Naive thymus-derived CD4-positive, alpha-beta T cell (primary cell): ENCODE measurements around the gene PCYT1A. TPM values are rescaled to one million over a fixed set of nuclear protein-coding genes. Genes with fewer than 3 reads are reported as not detected.

Experiments
- ATAC-seq: fragments of 150-1000 bp; cut with Tn5 transposase; 2 replicates; pipeline ENCODE4 v1.10.0; 2021; ENCODE audit warnings: mild to moderate bottlenecking, moderate library complexity
- CTCF ChIA-PET: fragments of 350-600 bp; sonication (Branson Sonifier 250); formaldehyde crosslinking; loops from one replicate; lab custom pipeline; 2021; ENCODE audit warnings: antibody characterized with exemption; lab: Charles Lee
- POLR2A ChIA-PET: fragments of 350-600 bp; sonication (Branson Sonifier 250); formaldehyde crosslinking; loops from one replicate; lab custom pipeline; 2021; ENCODE audit warnings: antibody characterized with exemption, inconsistent platforms; lab: Charles Lee
- DNase-seq, 9 donors: peaks; one replicate each; pipeline versions ENCODE4 v3.0.0 to v3.0.0-alpha.2; 2020 to 2022; ENCODE audit warnings: mixed read lengths in 1 of 9
- H3K27ac ChIP-seq: one replicate; pipeline ENCODE4 v1.7.0; 2013; ENCODE audit warnings: mild to moderate bottlenecking, low read depth, low read length, moderate library complexity
- H3K27me3 ChIP-seq, 2 donors: one replicate each; pipeline ENCODE4 v1.7.0; 2013; ENCODE audit warnings: low read length in 2 of 2, mild to moderate bottlenecking in 2 of 2, moderate library complexity in 2 of 2; ENCODE audit not compliant: control insufficient read depth in 2 of 2, insufficient read depth in 2 of 2
- H3K36me3 ChIP-seq, 3 experiments: 1 replicate in 2 of 3; 2 replicates in 1 of 3; pipeline ENCODE4 v1.7.0; 2013; ENCODE audit warnings: low read length in 3 of 3, mild to moderate bottlenecking in 3 of 3, moderate library complexity in 1 of 3; ENCODE audit not compliant: insufficient read depth in 3 of 3, control insufficient read depth in 2 of 3
- H3K4me1 ChIP-seq, 2 donors: one replicate each; pipeline ENCODE4 v1.7.0; 2013; ENCODE audit warnings: low read length in 2 of 2, mild to moderate bottlenecking in 2 of 2, moderate library complexity in 1 of 2; ENCODE audit not compliant: control insufficient read depth in 2 of 2, insufficient read depth in 2 of 2
- H3K4me3 ChIP-seq: 2 replicates; pipeline ENCODE4 v1.7.0; 2013; ENCODE audit warnings: mild to moderate bottlenecking, low read length
- H3K9me3 ChIP-seq, 3 experiments: 1 replicate in 2 of 3; 2 replicates in 1 of 3; pipeline ENCODE4 v1.7.0; 2013; ENCODE audit warnings: low read length in 3 of 3; ENCODE audit not compliant: control insufficient read depth in 2 of 3
- H3K27ac Mint-ChIP-seq, 9 donors: one replicate each; pipeline ENCODE4 v1.8.0; 2020 to 2022; ENCODE audit warnings: mixed read lengths in 9 of 9, mild to moderate bottlenecking in 8 of 9, moderate library complexity in 5 of 9, inconsistent platforms in 2 of 9
- H3K27me3 Mint-ChIP-seq, 5 donors: one replicate each; pipeline ENCODE4 v1.8.0; 2021 to 2022; ENCODE audit warnings: mixed read lengths in 5 of 5, mild to moderate bottlenecking in 1 of 5
- H3K36me3 Mint-ChIP-seq, 5 donors: one replicate each; pipeline ENCODE4 v1.8.0; 2020 to 2022; ENCODE audit warnings: mixed read lengths in 5 of 5, mild to moderate bottlenecking in 3 of 5, inconsistent platforms in 1 of 5
- H3K4me1 Mint-ChIP-seq, 7 donors: one replicate each; pipeline ENCODE4 v1.8.0; 2020 to 2022; ENCODE audit warnings: mixed read lengths in 7 of 7, mild to moderate bottlenecking in 3 of 7, inconsistent platforms in 1 of 7
- H3K4me3 Mint-ChIP-seq, 10 donors: one replicate each; pipeline ENCODE4 v1.8.0; 2020 to 2022; ENCODE audit warnings: mild to moderate bottlenecking in 10 of 10, mixed read lengths in 10 of 10, moderate library complexity in 6 of 10, inconsistent platforms in 2 of 10
- H3K9me3 Mint-ChIP-seq, 11 donors: one replicate each; pipeline ENCODE4 v1.8.0; 2020 to 2022; ENCODE audit warnings: mixed read lengths in 11 of 11, mild to moderate bottlenecking in 4 of 11, inconsistent platforms in 1 of 11, moderate library complexity in 1 of 11
- intact Hi-C, 2 donors: fragments of 100-400 bp; cut with micrococcal nuclease; formaldehyde crosslinking; loops; one replicate each; pipeline ENCODE4 v1.15.1; 2023
- polyA plus RNA-seq, 2 donors: library from polyadenylated mRNA; unstranded; fragments of 300-500 nt; fragmentation: Illumina TruSeq; gene quantifications; one replicate each; pipeline ENCODE4 v1.2.3, GENCODE V29; 2021
- total RNA-seq, 6 experiments: library from RNA in 5 of 6; stranded (reverse) in 5 of 6; gene quantifications; 1 replicate in 5 of 6; 2 replicates in 1 of 6; pipeline ENCODE4 v1.2.3 and lab custom pipeline; 2021 to 2026

The PCYT1A gene
- total and polyA plus RNA-seq, 7 experiments from 2014 or later = 11.5 to 87.6 (median 59.4) TPM

GRCh38 chr3:196326936-196327335 is 39.4 kb upstream of the PCYT1A start:
- ATAC-seq (no peak), DNase-seq (no peak)
- Histone ChIP-seq H3K27me3 (no peaks in the 10 kb centered on the region), H3K27ac (no peak overlapping the region), H3K36me3 (no peaks in the 10 kb centered on the region), H3K9me3 (no peaks in the 10 kb centered on the region), H3K4me3 (no peak overlapping the region), H3K4me1 (no peaks in the 10 kb centered on the region)
- Mint-ChIP-seq H3K27me3 (peaks cover 0 to 18% (median under 1%) of the 10 kb centered on the region in 5 donors), H3K4me3 (no peak overlapping the region), H3K36me3 (peaks cover 0 to 3% (median 0%) of the 10 kb centered on the region in 5 donors), H3K9me3 (no peaks in the 10 kb centered on the region), H3K27ac (no peak overlapping the region), H3K4me1 (peaks cover 0 to 2% (median 0%) of the 10 kb centered on the region in 7 donors)
- CTCF ChIA-PET = no interaction called here
- POLR2A ChIA-PET = no interaction called here
- intact Hi-C loops = no loop called here

DNA sequence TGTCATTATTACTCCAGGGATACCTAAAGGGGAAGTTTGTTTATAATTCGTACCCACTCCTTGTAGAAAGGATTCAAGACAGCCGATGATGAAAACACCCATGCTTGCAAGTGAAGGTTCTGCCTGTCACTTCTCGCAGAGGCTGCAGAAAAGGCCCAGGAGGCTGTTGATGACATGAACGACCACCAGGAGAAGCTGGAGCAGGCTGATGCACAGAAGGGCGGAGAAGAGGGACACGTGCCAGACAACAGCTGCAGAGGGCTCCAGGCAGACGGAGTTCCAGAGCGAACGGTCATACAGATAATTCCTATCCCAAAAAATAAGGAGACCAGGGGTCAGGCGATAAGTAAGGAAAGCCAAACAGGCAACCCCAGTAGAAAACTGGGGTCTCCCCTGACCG is 36.2 kb upstream of the PCYT1A start:
- no peak for ATAC-seq
- ChIA-PET CTCF (no interaction called here), POLR2A (no interaction called here)
- Histone ChIP-seq H3K27ac (no peak overlapping the region), H3K27me3 (no peaks in the 10 kb centered on the region), H3K4me3 (no peak overlapping the region), H3K36me3 (no peaks in the 10 kb centered on the region), H3K9me3 (no peaks in the 10 kb centered on the region), H3K4me1 (no peaks in the 10 kb centered on the region)
- Mint-ChIP-seq H3K4me3 (no peak overlapping the region), H3K4me1 (peaks cover 0 to 7% (median 4%) of the 10 kb centered on the region in 7 donors), H3K27ac (peak overlapping the region in 1 of 9 donors; percentile 60), H3K9me3 (no peaks in the 10 kb centered on the region), H3K36me3 (peaks cover 0 to 3% (median 0%) of the 10 kb centered on the region in 5 donors), H3K27me3 (peaks cover 0 to 5% (median 0%) of the 10 kb centered on the region in 5 donors)
- DNase-seq = no peak
- intact Hi-C loops = no loop called here

GRCh38 chr3:196323016-196323415 is 35.5 kb upstream of the PCYT1A start:
- Histone ChIP-seq H3K36me3 (no peaks in the 10 kb centered on the region), H3K4me3 (no peak overlapping the region), H3K27ac (no peak overlapping the region), H3K4me1 (no peaks in the 10 kb centered on the region), H3K9me3 (no peaks in the 10 kb centered on the region), H3K27me3 (no peaks in the 10 kb centered on the region)
- ATAC-seq (no peak), DNase-seq (no peak)
- peaks cover 0 to under 1% (median 0%) of the 10 kb centered on the region in 11 donors for H3K9me3 Mint-ChIP-seq
- POLR2A ChIA-PET = no interaction called here
- H3K4me3 Mint-ChIP-seq = no peak overlapping the region
- intact Hi-C loops = no loop called here
- H3K4me1 Mint-ChIP-seq = peaks cover 0 to 7% (median 4%) of the 10 kb centered on the region in 7 donors
- peaks cover 0 to 5% (median 0%) of the 10 kb centered on the region in 5 donors for H3K27me3 Mint-ChIP-seq
- peaks cover 0 to 3% (median 0%) of the 10 kb centered on the region in 5 donors for H3K36me3 Mint-ChIP-seq
- CTCF ChIA-PET = interaction anchor here (0.6 kb wide), 1 partner anchor 109 kb away, joined by 3 read pairs; the partner anchor contains the start of gene UBXN7
- no peak overlapping the region for H3K27ac Mint-ChIP-seq

DNA sequence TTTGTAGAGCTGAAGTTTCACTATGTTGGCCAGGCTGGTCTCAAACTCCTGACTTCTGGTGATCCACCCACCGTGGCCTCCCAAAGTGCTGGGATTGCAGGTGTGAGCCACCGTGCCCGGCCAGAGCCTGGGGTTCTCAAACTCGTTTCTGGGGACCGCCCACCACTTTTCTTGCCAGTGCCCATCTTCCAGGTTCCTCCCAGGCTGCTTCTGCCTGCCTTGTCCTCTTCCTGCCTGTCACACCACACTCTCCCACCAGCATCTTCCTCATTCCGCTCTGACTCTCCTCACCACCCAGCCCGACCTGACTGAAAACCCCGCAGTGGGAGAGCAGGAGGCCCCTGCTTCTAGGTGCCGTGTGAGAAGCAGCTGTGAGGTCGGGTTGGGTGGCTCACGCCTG is 33.6 kb upstream of the PCYT1A start:
- ATAC-seq (no peak), DNase-seq (no peak)
- peak overlapping the region in 3 of 9 donors; percentile 25 to 75 (median 34) for H3K27ac Mint-ChIP-seq
- peaks cover 0 to 8% (median 0%) of the 10 kb centered on the region in 11 donors for H3K9me3 Mint-ChIP-seq
- ChIA-PET POLR2A (no interaction called here), CTCF (no interaction called here)
- Histone ChIP-seq H3K4me3 (no peak overlapping the region), H3K36me3 (no peaks in the 10 kb centered on the region), H3K9me3 (no peaks in the 10 kb centered on the region), H3K27ac (no peak overlapping the region), H3K4me1 (no peaks in the 10 kb centered on the region), H3K27me3 (no peaks in the 10 kb centered on the region)
- H3K36me3 Mint-ChIP-seq = peaks cover 0 to 6% (median 3%) of the 10 kb centered on the region in 5 donors
- H3K4me1 Mint-ChIP-seq = peaks cover 0 to 19% (median 10%) of the 10 kb centered on the region in 7 donors
- intact Hi-C loops = no loop called here
- no peaks in the 10 kb centered on the region for H3K27me3 Mint-ChIP-seq
- H3K4me3 Mint-ChIP-seq = no peak overlapping the region

DNA sequence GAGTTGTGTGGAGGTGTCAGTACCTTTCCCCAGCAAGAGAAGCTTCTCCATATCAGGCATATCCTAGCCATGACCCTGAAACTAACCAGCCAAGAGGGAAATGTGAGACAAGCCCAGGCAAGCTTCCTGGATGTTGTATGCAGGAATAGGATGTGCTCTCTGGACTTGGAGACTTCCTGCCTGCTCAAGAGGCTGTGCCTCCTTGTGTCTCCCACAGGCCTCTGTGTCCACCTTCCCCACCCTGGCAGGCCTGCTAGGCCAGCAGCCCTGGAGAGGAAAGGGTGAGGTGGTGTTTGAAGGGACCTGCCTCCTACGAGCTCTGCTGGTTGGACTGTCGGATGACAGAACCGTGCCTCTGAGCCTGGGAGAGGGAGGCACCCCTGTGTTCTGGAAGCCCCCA is 32.6 kb upstream of the PCYT1A start:
- Mint-ChIP-seq H3K27me3 (no peaks in the 10 kb centered on the region), H3K27ac (peak overlapping the region in 1 of 9 donors; percentile 13), H3K4me3 (peak overlapping the region in 2 of 10 donors; percentile 13 to 25), H3K4me1 (peaks cover 0 to 19% (median 10%) of the 10 kb centered on the region in 7 donors), H3K9me3 (peaks cover 0 to 8% (median 0%) of the 10 kb centered on the region in 11 donors), H3K36me3 (peaks cover 0 to 6% (median 3%) of the 10 kb centered on the region in 5 donors)
- H3K36me3 ChIP-seq = no peaks in the 10 kb centered on the region
- DNase-seq = no peak
- ChIA-PET POLR2A (no interaction called here), CTCF (no interaction called here)
- no peaks in the 10 kb centered on the region for H3K9me3 ChIP-seq
- intact Hi-C loops = no loop called here
- no peaks in the 10 kb centered on the region for H3K27me3 ChIP-seq
- H3K27ac ChIP-seq = no peak overlapping the region
- no peak for ATAC-seq
- H3K4me3 ChIP-seq = no peak overlapping the region
- H3K4me1 ChIP-seq = no peaks in the 10 kb centered on the region

DNA sequence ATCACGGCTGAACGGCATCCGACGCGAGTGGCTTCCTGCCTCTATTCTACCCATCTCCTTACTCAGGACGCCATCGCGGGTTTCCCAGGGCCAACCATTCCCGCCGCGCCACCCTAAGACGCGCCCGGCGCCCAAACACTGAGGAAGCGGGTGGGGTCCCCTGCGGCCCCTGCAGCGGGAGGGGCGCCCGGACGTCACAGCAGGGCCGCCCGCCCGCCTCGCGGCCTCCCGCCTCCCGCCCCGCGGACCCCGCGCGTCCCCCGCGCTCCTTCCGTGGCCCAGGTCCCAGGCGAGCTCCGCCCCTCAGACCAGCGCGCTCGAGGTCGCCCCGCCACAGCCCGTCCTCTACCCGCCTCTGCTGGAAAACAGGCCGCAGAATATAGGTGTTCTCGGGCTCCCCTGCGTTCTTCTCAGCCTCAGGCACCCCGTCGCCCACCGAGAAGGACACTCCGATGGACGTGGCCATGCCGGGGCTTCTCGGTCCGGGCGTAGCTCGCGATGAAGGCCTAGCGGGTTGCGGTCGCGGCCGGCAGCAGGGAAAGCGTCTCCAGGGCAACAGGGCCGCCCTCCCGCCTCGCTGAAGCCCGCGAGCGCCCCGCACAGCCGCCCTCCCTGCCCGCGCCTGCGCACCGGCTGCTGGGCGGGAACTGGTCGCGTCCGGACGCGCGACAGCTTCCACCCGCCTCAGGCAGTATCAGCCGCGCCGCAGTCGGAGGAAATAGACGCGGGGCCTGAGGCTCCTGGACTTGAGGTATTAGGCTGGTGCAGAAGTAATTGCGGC is 30.4 kb upstream of the PCYT1A start, which contains the start of gene DYNLT2B:
Gene DYNLT2B, minus strand, starts transcription at position 554 of the 781 bp plus-strand sequence. Its CDS starts 88 bp downstream, at position 466.
- Mint-ChIP-seq H3K27me3 (no peaks in the 10 kb centered on the region), H3K36me3 (peaks cover 0 to 10% (median 0%) of the 10 kb centered on the region in 5 donors), H3K27ac (peak within 1 kb of the TSS; percentile 88 to 98 (median 94)), H3K4me1 (peaks cover 0 to 23% (median 9%) of the 10 kb centered on the region in 7 donors), H3K9me3 (peaks cover 0 to 8% (median 0%) of the 10 kb centered on the region in 11 donors), H3K4me3 (peak within 1 kb of the TSS; percentile 82 to 95 (median 94))
- POLR2A ChIA-PET = interaction anchor here (0.5 to 3.2 kb wide), 11 partner anchors 9 to 1920 kb away, joined by 3 to 22 read pairs (median 6); partner anchors contain the start of genes FBXO45, PCYT1A, UBXN7 and WDR53
- intact Hi-C loops = loop anchor here (1.0 to 5.0 kb wide), 10 partner anchors 31 to 625 kb away; partner anchors contain the start of genes FBXO45 (in 2 of the 2), PCYT1A (in 2 of the 2), RNF168 (in 2 of the 2) and UBXN7 (in 2 of the 2)
- no peaks in the 10 kb centered on the region for H3K4me1 ChIP-seq
- CTCF ChIA-PET = interaction anchor here (0.6 kb wide), 1 partner anchor 35 kb away, joined by 3 read pairs; no protein-coding TSS in a partner anchor
- H3K27ac ChIP-seq = peak within 1 kb of the TSS; percentile 90
- peak; percentile 94 for ATAC-seq
- no peaks in the 10 kb centered on the region for H3K9me3 ChIP-seq
- DNase-seq = peak; percentile 82 to 91 (median 88)
- H3K4me3 ChIP-seq = peak within 1 kb of the TSS; percentile 89
- no peaks in the 10 kb centered on the region for H3K36me3 ChIP-seq
- H3K27me3 ChIP-seq = no peaks in the 10 kb centered on the region
